ENCODE measurements around the gene AFG3L2.

AFG3L2 gene

DNA sequence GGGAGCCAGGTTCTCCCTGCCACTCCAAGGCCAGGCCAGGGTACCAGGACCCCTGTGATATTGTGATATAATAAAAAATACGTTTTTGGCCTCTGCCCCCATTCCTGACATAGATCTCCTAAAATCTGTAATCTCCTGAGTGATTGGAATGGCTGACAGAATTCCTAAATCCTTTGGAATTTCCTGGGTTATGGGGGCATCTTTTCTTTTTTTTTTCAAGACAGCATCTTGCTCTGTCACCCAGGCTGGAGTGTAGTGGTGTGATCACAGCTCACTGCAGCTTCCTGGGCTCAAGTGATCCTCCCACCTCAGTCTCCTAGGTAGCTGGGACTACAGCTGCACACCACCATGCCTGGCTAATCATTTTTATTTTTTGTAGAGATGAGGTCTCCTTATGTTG is 95.2 kb downstream of the AFG3L2 start:
- H3K36me3 ChIP-seq (ENCODE audit: control insufficient read depth, insufficient read depth, low read length) = no peaks in the 10 kb centered on the region
- no peak overlapping the region for H3K4me3 ChIP-seq (ENCODE audit: insufficient read depth, low read depth, low read length)
- WGBS, 2 experiments = 71 to 100% methylated on average over 1 of the region's 1 CpG
- peaks cover 6% of the 10 kb centered on the region for H3K27me3 ChIP-seq (ENCODE audit: control insufficient read depth, insufficient read depth, low read length, poor library complexity, severe bottlenecking)
- H3K9me3 ChIP-seq (ENCODE audit: control insufficient read depth, low read length) = no peaks in the 10 kb centered on the region
- H3K4me1 ChIP-seq (ENCODE audit: control insufficient read depth, insufficient read depth, low read length) = peaks cover 38% of the 10 kb centered on the region
- no peak overlapping the region for H3K27ac ChIP-seq (ENCODE audit: insufficient read depth, low read depth, low read length, poor library complexity, severe bottlenecking)

DNA sequence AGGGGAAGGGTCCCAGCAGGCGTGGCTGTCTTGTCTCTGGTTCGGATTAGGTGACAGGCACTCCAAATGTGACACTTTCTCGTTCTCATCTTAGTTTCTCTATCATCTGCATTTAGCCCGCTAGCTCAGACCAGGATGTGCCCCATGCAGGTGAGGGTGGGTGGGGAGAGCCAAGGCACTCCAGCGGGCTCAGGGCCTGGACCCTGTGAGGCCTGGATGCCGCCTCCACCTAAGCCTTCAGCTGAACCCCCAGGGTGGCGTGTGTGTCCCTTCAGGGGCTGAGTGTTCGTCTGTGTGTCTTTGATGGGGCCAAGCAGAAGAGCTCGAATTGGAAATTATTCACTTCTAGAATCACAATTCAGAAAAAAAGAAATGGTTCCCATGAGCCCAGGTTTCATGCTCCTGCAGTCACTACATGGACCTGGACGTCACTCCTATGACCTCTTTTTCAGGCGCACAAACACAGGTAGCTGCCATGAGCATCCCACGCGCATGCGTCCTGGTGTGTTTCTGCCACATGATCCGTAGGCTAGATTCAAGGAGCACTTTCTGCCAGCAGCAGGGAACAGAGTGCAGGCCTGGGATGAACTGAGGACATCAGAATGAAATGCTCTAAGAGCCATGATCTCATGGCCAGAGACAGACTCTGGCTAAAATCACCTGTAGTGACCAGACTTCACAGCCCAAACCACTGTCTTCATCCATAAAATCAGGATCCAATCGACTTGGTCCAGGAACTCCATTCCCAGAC is 97.1 kb downstream of the AFG3L2 start:
- H3K36me3 ChIP-seq (ENCODE audit: control insufficient read depth, insufficient read depth, low read length) = no peaks in the 10 kb centered on the region
- no peak overlapping the region for H3K4me3 ChIP-seq (ENCODE audit: insufficient read depth, low read depth, low read length)
- H3K27me3 ChIP-seq (ENCODE audit: control insufficient read depth, insufficient read depth, low read length, poor library complexity, severe bottlenecking) = no peaks in the 10 kb centered on the region
- peaks cover 38% of the 10 kb centered on the region for H3K4me1 ChIP-seq (ENCODE audit: control insufficient read depth, insufficient read depth, low read length)
- peak overlapping the region; percentile 90 for H3K27ac ChIP-seq (ENCODE audit: insufficient read depth, low read depth, low read length, poor library complexity, severe bottlenecking)
- WGBS, 2 experiments = 93 to 94% methylated on average over 16 of the region's 16 CpGs
- no peaks in the 10 kb centered on the region for H3K9me3 ChIP-seq (ENCODE audit: control insufficient read depth, low read length)

Measured in ectodermal cell (in vitro differentiated cells).